Effector CD8-positive, alpha-beta T cell (primary cell): ENCODE results near the gene CLASP2.
A peak's percentile ranks its signal among the peaks of the same experiment; 100 is the strongest.
"Not testable (repeated sequence)": the region's sequence is repeated elsewhere in the genome, so short reads cannot be mapped to it uniquely, and the experiment has no call there.

ENCODE experiments used
- DNase-seq: peaks from one replicate; lab custom pipeline; 2025; lab: John Stamatoyannopoulos, UW
- total RNA-seq, 4 experiments: gene quantifications; one replicate each; lab custom pipeline; 2026; lab: John Stamatoyannopoulos, UW

The CLASP2 gene
- 89.9 to 115 (median 99.5) reads per million in 4 experiments for total RNA-seq

- peak; percentile 76 for DNase-seq
These were observed at the start of gene CLASP2 for GRCh38 chr3:33717866-33718594. CLASP2 (minus strand) TSS chr3:33718254; CDS start chr3:33718002, 252 bp downstream.

GRCh38 chr3:33758864-33759263, 40.8 kb upstream of the CLASP2 start:
- DNase-seq: no peak

- no peak for DNase-seq
These were observed 40.2 kb upstream of the CLASP2 start for GRCh38 chr3:33758281-33758680.

GRCh38 chr3:33754391-33754790, 36.3 kb upstream of the CLASP2 start:
- DNase-seq: not testable (repeated sequence)

- no peak for DNase-seq
These were observed 33.3 kb upstream of the CLASP2 start for GRCh38 chr3:33751336-33751735.

GRCh38 chr3:33750211-33750548, 32.1 kb upstream of the CLASP2 start:
- DNase-seq: no peak

- no peak for DNase-seq
These were observed 31.6 kb upstream of the CLASP2 start for GRCh38 chr3:33749546-33750210.

- DNase-seq: no peak
These were observed 28.5 kb upstream of the CLASP2 start for GRCh38 chr3:33746416-33747116.

- no peak for DNase-seq
These were observed 19.1 kb upstream of the CLASP2 start for GRCh38 chr3:33737146-33737545.

- DNase-seq: no peak
These were observed 14.3 kb upstream of the CLASP2 start for GRCh38 chr3:33732394-33732793.

GRCh38 chr3:33729993-33730392, 11.9 kb upstream of the CLASP2 start:
- DNase-seq: no peak

- DNase-seq: no peak
These were observed 6.2 kb upstream of the CLASP2 start for GRCh38 chr3:33724256-33724655.

GRCh38 chr3:33722626-33723370, 4.7 kb upstream of the CLASP2 start:
- no peak for DNase-seq

GRCh38 chr3:33722191-33722590, 4.1 kb upstream of the CLASP2 start:
- DNase-seq: no peak

- DNase-seq: no peak
These were observed 497 bp upstream of the CLASP2 start for GRCh38 chr3:33718595-33718907.

- DNase-seq: peak; percentile 52
These were observed 513 bp downstream of the CLASP2 start for GRCh38 chr3:33717616-33717865.

GRCh38 chr3:33716227-33716626, 1.8 kb downstream of the CLASP2 start:
- no peak for DNase-seq

- no peak for DNase-seq
These were observed 7.0 kb downstream of the CLASP2 start for GRCh38 chr3:33711100-33711499.

GRCh38 chr3:33706056-33706455, 12.0 kb downstream of the CLASP2 start:
- DNase-seq: no peak

- DNase-seq: no peak
These were observed 13.2 kb downstream of the CLASP2 start for GRCh38 chr3:33704891-33705290.

- no peak for DNase-seq
These were observed 18.8 kb downstream of the CLASP2 start for GRCh38 chr3:33699275-33699674.

- no peak for DNase-seq
These were observed 23.1 kb downstream of the CLASP2 start for GRCh38 chr3:33694944-33695343.

GRCh38 chr3:33690341-33690740, 27.7 kb downstream of the CLASP2 start:
- no peak for DNase-seq
